GM21786 (cell line): ENCODE measurements around the gene TBCCD1.
A peak's percentile ranks its signal among the peaks of the same experiment; 100 is the strongest.

Source experiments
- ATAC-seq: cut with Tn5 transposase; IDR thresholded peaks from one replicate; pipeline ENCODE4 v1.9.1; 2021; ENCODE audit not compliant: unreplicated experiment

Gene TBCCD1

GRCh38 chr3:186567072-186567921, at the start of gene TBCCD1:
TSS of gene TBCCD1 (minus strand) at chr3:186567339. CDS start at chr3:186564329, 3,010 bp downstream.
- ATAC-seq, result peak; percentile 37

- ATAC-seq, result no peak
Observed at GRCh38 chr3:186616299-186616617, 49.1 kb upstream of the TBCCD1 start.

DNA sequence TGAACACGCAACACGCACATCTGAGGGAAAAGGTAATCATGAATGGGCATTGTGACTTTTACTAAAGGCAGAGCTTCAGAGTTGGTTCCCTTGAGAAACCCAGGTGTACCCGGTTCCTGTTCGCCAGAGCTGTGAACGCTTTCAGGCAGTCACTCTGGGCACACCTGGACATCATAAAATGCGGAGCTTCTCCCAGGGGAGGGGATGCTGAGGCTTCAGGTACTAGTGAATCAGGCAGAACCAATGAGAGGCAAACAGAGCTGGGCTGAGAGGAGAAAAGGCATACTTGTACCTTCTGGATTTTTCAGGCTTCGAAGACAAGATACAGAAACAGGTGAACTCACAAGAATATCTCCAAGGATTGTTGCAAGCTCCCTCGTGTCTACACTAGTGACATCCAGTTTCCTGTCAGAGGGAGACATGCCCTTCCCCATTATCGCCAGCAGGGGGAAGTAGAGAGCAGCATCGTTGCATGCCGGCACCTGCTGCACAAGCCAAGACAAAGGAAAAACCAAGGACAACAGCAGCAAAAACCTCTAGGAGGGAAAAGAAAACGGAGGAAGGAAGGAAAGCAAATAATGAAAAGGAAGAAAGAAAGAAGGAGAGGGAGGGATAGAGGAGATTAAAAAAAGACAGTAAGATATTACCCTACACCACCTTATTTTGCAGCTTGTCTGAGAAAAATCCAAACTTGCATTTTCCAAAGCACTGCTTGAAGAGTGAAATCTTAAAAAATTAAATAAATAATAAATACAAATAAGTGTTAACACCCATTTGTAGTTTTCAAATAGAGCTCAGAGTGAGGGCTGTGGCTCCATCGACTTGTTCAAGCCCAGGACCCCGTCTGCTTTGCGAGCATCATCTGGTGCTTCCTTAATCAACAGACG, 47.7 kb upstream of the TBCCD1 start:
- peak; percentile 54 for ATAC-seq

- no peak for ATAC-seq
Observed at GRCh38 chr3:186614266-186614596, 47.1 kb upstream of the TBCCD1 start.

GRCh38 chr3:186613637-186614265, 46.6 kb upstream of the TBCCD1 start:
- no peak for ATAC-seq

- no peak for ATAC-seq
Observed at GRCh38 chr3:186612721-186613636, 45.8 kb upstream of the TBCCD1 start, which contains the start of gene AHSG. TSS of gene AHSG (plus strand) at chr3:186613060. CDS start at chr3:186613142, 82 bp downstream.

- no peak for ATAC-seq
Observed at GRCh38 chr3:186612065-186612464, 44.9 kb upstream of the TBCCD1 start.

GRCh38 chr3:186609247-186609868, 42.2 kb upstream of the TBCCD1 start:
- no peak for ATAC-seq

DNA sequence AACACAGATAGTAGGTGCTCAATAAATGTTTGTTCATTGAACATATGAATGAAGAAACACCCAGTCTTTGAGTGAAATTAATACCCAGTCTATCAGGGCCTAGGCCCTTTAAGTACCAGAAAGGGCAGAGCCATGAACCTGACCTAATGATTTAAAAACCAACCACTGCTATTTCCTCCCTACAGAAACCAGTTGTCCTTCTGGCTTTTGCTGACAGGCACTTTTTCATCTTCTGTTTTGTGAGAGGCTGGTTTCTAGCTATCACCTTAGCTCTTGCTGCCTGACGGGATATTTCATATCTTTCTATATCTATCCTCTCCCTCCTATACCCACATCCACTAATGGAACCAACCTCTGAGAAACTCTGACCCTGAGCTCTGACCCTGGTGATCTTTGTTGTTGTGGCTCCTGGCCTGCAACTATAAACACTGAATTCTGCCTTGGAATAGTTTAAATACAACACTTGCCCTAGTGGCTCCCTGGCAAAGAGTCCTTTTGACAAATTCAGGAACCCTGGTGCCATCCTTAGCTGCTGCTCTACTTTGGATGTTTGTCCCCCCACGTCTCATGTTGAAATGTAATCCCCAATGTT, 41.6 kb upstream of the TBCCD1 start:
- ATAC-seq, result no peak

- no peak for ATAC-seq
Observed at GRCh38 chr3:186605561-186606545, 38.7 kb upstream of the TBCCD1 start.

DNA sequence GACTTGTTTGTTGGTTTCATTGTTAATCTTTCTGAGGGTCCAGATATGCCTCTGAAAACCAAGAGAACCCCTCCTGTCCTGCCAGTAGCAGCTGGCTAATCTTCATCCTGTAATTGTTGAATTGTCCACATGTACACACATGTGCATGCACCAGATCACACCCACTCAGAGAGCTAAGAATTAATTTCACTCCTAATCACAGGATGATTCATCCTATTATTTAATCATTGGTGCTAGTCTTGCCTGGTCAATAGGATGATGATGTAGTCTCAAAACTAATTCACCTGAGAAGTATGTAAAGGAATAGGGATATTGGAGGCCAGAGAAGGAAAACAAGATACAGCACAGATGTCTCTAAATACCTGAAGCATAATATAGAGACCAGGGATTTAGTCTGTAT, 37.9 kb upstream of the TBCCD1 start:
- no peak for ATAC-seq

DNA sequence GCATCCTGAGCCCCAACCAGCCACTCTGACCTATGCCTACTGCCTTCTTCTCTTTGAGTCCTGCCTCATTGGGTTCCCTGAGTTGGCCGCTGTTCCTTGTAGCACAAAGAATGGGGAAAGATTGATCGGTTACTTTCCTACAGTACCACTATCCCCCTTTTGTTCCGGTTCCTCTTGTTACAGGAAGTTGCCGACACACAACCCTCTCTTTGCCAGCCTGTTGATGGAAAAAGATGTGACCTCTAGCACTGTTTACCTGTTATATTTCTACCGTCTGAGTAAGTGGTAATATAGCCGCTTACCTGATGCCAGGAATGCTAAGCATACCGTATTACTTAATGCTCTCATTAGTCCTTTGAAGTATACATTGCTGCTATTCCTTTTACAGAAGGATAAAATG, 36.0 kb upstream of the TBCCD1 start:
- ATAC-seq, result no peak

DNA sequence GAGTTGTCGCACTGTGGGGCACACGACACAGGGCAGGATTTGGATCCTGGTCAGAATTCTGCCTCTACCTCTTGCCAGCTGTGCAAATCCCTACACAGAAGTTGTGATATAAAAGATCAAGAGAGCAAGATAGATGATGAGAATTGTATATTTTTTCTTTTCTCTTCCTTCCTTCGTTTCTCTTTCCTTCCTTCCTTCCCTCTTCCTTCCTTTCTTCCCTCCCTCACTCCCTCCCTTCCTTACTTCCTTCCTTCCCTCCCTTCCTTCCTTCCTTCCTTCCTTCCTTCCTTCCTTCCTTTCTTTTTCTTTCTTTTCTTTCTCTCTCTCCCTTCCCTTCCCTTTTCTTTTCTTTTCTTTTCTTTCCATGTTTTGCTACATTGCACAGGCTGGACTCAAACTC, 33.8 kb upstream of the TBCCD1 start:
- no peak for ATAC-seq

GRCh38 chr3:186599785-186600166, 32.6 kb upstream of the TBCCD1 start:
- no peak for ATAC-seq

- no peak for ATAC-seq
Observed at GRCh38 chr3:186599142-186599784, 32.1 kb upstream of the TBCCD1 start.

- ATAC-seq, result no peak
Observed at GRCh38 chr3:186598794-186599141, 31.6 kb upstream of the TBCCD1 start.

DNA sequence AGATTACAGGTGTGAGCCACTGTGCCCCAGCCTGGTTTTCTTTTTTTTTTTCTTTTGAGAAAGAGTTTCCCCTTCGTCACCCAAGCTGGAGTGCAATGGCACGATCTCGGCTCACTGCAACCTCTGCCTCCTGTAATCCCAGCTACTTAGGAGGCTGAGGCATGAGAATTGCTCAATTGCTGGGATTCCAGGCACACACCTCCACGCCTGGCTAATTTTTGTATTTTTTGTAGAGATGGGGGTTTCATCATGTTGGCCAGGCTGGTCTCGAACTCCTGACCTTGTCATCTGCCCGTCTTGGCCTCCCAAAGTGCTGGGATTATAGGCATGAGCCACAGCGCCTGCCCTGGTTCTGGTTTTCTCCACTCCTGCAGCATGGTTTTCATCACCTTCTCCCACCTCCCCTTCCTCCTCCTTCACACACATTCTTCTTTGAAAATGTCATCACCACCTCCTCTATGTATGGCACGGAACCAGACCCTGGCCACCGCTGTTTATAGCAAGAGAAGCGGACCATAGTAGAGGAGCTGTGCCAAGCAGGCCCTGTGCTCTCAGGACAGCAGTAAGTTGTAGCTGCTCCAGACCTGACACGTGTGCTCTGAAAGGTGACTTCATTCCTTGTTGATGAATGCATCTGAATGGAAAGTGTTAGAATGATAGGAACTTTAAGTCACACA, 31.1 kb upstream of the TBCCD1 start:
- no peak for ATAC-seq
